ENCODE results near the gene ABHD12B. TPM values are rescaled to one million over a fixed set of nuclear protein-coding genes. Genes with fewer than 3 reads are reported as not detected.

The ABHD12B gene
- total and polyA plus RNA-seq, 9 of the 15 experiments (the other 6 are each of a cell fraction or from before 2014, with no cell fraction given) = not detected

DNA sequence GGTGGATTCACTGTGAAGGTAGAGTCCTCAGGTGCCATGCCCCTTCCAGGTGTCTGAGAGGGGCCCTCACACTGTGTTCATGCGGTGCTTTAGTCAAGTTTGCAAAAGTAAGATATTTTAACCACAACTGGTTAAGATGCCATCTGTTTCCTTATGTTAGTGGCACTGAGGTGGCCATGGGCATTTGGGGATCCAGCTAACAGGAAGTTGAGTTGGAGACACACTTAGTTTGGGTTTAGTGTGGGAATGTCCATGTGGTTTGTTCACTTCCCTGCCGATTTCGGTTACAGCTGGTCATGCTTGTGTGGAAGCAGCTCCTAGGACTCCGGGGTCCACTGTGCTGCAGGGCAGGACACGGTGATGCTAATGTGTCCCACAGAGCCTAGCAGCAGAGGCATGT is 17.3 kb upstream of the ABHD12B start:
- BruUV-seq (replicated peaks) = no TSS peak
- ATAC-seq (no peak), DNase-seq (ENCODE audit: extremely low read depth in 1 of 4, low spot score in 3 of 4) (no peak), FAIRE-seq (no peak)
- no peaks in the 10 kb centered on the region for H3K9me3 ChIP-seq (replicated peaks; ENCODE audit: control insufficient read depth, insufficient read depth, low read depth, low read length)
- CTCF ChIA-PET (ENCODE audit: low intra/inter-chr PET ratio) = no interaction called here
- no peak overlapping the region for H3K4me3 ChIP-seq
- no peak for TF ChIP-seq PHB (CRISPR knock-in tag; IDR thresholded peaks at IDR 0.05)
- no peak overlapping the region for H2AFZ ChIP-seq (ENCODE audit: low read depth, low read length)
- WGBS (ENCODE audit: insufficient coverage, low coverage, missing lambda C conversion rate) = 0% methylated on average over 5 of the region's 5 CpGs
- intact Hi-C loops (cut with micrococcal nuclease) = no loop called here
- peaks cover 0 to 4% of the 10 kb centered on the region in 2 experiments; a peak in 1 of 5 replicates for H3K27me3 ChIP-seq (ENCODE audit: control insufficient read depth in 2 of 2, insufficient read depth in 2 of 2, low read length in 2 of 2)
- no peaks in the 10 kb centered on the region for H3K4me1 ChIP-seq (replicated peaks in 1 of 2; ENCODE audit: control insufficient read depth in 2 of 2, insufficient read depth in 2 of 2, low read length in 2 of 2)
- no peak overlapping the region for H3K9ac ChIP-seq (ENCODE audit: insufficient read depth in 1 of 2, low read depth in 2 of 2, low read length in 2 of 2)
- H3K27ac ChIP-seq (ENCODE audit: extremely low read depth, low read depth, low read length) = no peak overlapping the region
- no peaks in the 10 kb centered on the region for H3K9me1 ChIP-seq (ENCODE audit: control insufficient read depth, insufficient read depth, low read length)
- no peaks in the 10 kb centered on the region for H3K36me3 ChIP-seq (ENCODE audit: control insufficient read depth, insufficient read depth, low read length)
- POLR2A ChIA-PET = interaction anchor here (0.6 kb wide), 1 partner anchor 488 kb away, joined by 3 read pairs; no protein-coding TSS in a partner anchor
- H3K79me2 ChIP-seq (ENCODE audit: control insufficient read depth, insufficient read depth, low read length) = no peaks in the 10 kb centered on the region
- no peak overlapping the region for H3K4me2 ChIP-seq (ENCODE audit: insufficient read depth, low read length)
- H4K20me1 ChIP-seq (replicated peaks; ENCODE audit: control insufficient read depth, insufficient read depth, low read length) = no peaks in the 10 kb centered on the region
- in situ Hi-C loops (cut with MboI) = no loop called here

DNA sequence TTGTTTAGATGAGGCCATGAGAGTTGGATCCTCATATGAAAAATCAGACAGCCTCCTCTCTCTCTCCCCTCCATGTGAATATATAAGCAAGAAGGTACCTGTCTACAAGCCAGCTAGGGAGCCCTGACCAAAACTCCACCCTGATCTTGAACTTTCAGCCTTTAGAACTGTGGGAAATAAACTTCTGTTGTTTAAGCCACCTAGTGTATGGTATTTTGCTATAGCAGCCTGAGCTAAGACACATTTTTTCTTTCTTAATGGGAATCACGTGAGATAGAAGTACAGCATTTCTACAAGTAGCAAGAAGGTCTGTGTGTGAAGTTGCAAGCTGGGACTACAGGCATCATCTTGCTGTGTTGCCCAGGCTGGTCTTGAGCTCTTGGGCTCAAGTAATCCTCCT is 16.3 kb upstream of the ABHD12B start:
- Histone ChIP-seq H3K4me1 (replicated peaks in 1 of 2; ENCODE audit: control insufficient read depth in 2 of 2, insufficient read depth in 2 of 2, low read length in 2 of 2) (no peaks in the 10 kb centered on the region; a peak in 1 of 5 replicates), H3K9ac (ENCODE audit: insufficient read depth in 1 of 2, low read depth in 2 of 2, low read length in 2 of 2) (no peak overlapping the region), H3K27me3 (ENCODE audit: control insufficient read depth in 2 of 2, insufficient read depth in 2 of 2, low read length in 2 of 2) (peaks cover 0 to 4% of the 10 kb centered on the region in 2 experiments; a peak in 1 of 5 replicates), H3K9me3 (replicated peaks; ENCODE audit: control insufficient read depth, insufficient read depth, low read depth, low read length) (no peaks in the 10 kb centered on the region), H4K20me1 (replicated peaks; ENCODE audit: control insufficient read depth, insufficient read depth, low read length) (no peaks in the 10 kb centered on the region), H3K9me1 (ENCODE audit: control insufficient read depth, insufficient read depth, low read length) (no peaks in the 10 kb centered on the region), H2AFZ (ENCODE audit: low read depth, low read length) (no peak overlapping the region), H3K36me3 (ENCODE audit: control insufficient read depth, insufficient read depth, low read length) (no peaks in the 10 kb centered on the region), H3K4me2 (ENCODE audit: insufficient read depth, low read length) (no peak overlapping the region), H3K4me3 (no peak overlapping the region), H3K27ac (ENCODE audit: extremely low read depth, low read depth, low read length) (no peak overlapping the region), H3K79me2 (ENCODE audit: control insufficient read depth, insufficient read depth, low read length) (no peaks in the 10 kb centered on the region)
- DNase-seq (ENCODE audit: extremely low read depth in 1 of 4, low spot score in 3 of 4) (no peak), FAIRE-seq (no peak), ATAC-seq (no peak)
- BruUV-seq (replicated peaks) = no TSS peak
- ChIA-PET CTCF (ENCODE audit: low intra/inter-chr PET ratio) (no interaction called here), POLR2A (interaction anchor here (0.6 kb wide), 1 partner anchor 295 kb away, joined by 3 read pairs; no protein-coding TSS in a partner anchor)
- in situ Hi-C loops (cut with MboI) (no loop called here), intact Hi-C loops (cut with micrococcal nuclease) (no loop called here)
- 0% methylated on average over 1 of the region's 1 CpG for WGBS (ENCODE audit: insufficient coverage, low coverage, missing lambda C conversion rate)
- no peak for TF ChIP-seq RAD51 (IDR thresholded peaks at IDR 0.05; ENCODE audit: borderline replicate concordance, low read depth)
- TF ChIP-seq HDAC8 (tag; IDR thresholded peaks at IDR 0.05) = no peak
- no peak for TF ChIP-seq SAFB (IDR thresholded peaks at IDR 0.05; ENCODE audit: borderline replicate concordance, low read depth, low read length)
- no peak for TF ChIP-seq RBM22 (IDR thresholded peaks at IDR 0.05; ENCODE audit: low read depth, low read length, poor library complexity, severe bottlenecking)
- TF ChIP-seq ZNF589 (CRISPR knock-in tag; IDR thresholded peaks at IDR 0.05; ENCODE audit: low read depth) = no peak
- TF ChIP-seq RAD21 (CRISPR knock-in tag; conservative IDR thresholded peaks at IDR 0.05 in 1 of 2, IDR thresholded peaks at IDR 0.05 in 1 of 2) = no peak
- no peak for TF ChIP-seq MCM7 (IDR thresholded peaks at IDR 0.05)
- TF ChIP-seq PCBP1 (IDR thresholded peaks at IDR 0.05; ENCODE audit: low read depth, low read length, poor library complexity, severe bottlenecking) = no peak
- TF ChIP-seq, protein P1, sequence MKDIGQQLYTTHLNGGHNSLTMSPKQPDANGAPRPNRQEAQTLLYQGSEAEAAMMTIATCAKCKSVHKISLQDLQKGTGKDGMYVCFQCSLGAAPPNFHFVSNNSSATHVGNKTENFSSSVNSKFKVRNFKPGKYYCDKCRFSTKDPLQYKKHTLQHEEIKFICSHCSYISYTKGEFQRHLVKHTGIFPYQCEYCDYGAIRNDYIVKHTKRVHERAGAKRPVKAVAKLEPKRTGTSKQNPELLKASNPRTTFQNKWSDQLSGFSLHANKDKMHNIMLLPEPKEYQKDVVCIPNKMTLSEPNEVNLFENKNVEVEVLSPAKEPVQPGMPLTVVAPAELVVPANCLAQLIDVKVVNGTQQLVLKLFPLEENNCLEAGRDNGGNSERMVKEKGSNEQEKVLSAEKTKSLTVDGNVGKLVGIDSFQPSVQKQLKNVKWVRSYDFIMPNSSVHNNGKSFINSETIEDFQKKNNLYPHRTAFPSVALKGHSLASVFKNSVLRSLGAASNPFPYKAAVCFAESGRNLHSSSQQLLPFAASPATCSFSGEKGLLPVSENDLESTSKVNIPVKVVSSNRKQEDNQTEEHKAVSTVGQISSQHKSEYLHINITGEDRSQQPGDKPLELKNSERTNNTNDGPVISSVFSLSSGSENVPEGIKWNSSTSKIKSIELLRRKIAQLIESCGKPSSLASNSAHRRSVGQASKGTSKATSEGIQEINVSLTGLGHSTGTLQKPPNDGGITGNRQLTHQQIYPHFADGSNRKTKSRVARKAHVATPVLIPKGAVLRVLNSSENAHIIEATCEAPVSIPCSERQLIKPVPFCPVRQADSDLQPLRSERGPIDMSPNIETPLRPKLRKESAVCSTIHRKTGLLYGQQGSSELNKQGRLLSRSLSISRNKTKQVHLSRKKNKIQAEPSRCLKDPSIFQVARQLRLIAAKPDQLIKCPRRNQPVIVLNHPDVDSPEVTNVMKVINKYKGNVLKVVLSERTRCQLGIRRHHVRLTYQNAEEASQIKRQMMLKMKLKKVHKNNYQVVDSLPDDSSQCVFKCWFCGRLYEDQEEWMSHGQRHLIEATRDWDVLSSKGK (CRISPR knock-in tag; IDR thresholded peaks at IDR 0.05) = no peak
- TF ChIP-seq, protein P2, sequence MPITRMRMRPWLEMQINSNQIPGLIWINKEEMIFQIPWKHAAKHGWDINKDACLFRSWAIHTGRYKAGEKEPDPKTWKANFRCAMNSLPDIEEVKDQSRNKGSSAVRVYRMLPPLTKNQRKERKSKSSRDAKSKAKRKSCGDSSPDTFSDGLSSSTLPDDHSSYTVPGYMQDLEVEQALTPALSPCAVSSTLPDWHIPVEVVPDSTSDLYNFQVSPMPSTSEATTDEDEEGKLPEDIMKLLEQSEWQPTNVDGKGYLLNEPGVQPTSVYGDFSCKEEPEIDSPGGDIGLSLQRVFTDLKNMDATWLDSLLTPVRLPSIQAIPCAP (CRISPR knock-in tag; IDR thresholded peaks at IDR 0.05; ENCODE audit: borderline replicate concordance) = no peak
- no peak for TF ChIP-seq ZNF696 (CRISPR knock-in tag; conservative IDR thresholded peaks at IDR 0.05)
